ENCODE measurements around the gene EXOSC7. TPM values are rescaled to one million over a fixed set of nuclear protein-coding genes. Genes with fewer than 3 reads are reported as not detected.
A peak's percentile ranks its signal among the peaks of the same experiment; 100 is the strongest.

The EXOSC7 gene
- polyA plus RNA-seq, result 75.9 to 94.4 TPM (median 89.3 TPM) in 3 replicates
- 52.6 TPM for polyA plus RNA-seq (2011; ENCODE audit: low read depth)
- 58.5 and 64.7 TPM in 2 replicates for polyA plus RNA-seq (2011; cell fraction: cytosol; rRNA removed)
- polyA plus RNA-seq (2011; cell fraction: nucleus; rRNA removed), result 63.5 and 83.2 TPM in 2 replicates
- polyA plus RNA-seq (2012; ENCODE audit: low replicate concordance), result 77.0 and 80.2 TPM in 2 replicates
- 17.1 to 49.2 TPM (median 30.2 TPM) in 3 replicates for polyA minus RNA-seq
- polyA minus RNA-seq (2011; cell fraction: cytosol; rRNA and poly(A)+ RNA removed), result 21.9 TPM
- polyA minus RNA-seq (2011; cell fraction: nucleus; rRNA and poly(A)+ RNA removed), result 19.9 and 28.8 TPM in 2 replicates

DNA sequence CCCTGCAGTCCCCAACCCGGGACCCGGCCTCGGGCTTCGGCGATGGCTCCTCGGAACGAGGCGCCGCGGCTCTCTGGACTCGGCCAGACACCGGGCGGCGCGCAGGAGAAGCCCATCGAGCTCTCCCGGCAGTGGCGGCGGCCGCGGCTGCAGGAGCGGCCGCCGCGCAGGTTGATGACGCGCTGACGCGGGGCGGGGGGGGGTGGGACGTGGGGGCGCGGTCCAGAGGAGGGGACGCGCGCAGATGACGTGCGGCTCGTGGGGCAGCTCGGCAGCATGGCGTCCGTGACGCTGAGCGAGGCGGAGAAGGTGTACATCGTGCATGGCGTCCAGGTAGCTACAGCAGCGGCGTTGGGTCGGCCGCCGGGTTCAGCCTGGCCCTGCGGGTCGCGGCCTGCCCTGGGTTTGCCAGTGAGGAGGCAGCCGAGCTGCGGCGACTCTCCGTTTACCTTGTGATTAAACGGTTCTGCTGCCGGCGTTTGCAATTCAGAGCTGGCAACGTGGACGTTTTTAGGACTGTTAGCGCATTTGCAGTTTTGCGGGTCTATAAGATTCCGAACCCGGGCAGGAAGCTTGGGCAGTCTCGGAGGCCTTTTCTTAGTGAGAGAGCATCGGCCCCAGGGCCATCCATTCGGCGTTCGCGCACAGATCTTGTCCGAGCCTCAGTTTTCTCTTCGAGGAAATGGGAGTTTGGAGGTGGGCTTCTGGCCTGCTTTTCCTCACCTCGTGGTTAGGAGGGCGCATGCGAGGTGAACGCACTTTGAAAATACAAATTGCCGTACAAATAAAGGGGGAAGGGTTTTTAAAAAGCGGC, at the start of gene EXOSC7, which contains the start of gene ZDHHC3:
Gene EXOSC7, plus strand, starts transcription at position 243 of the 814 bp plus-strand sequence. Its CDS starts 34 bp downstream, at position 277.
Gene ZDHHC3, minus strand, starts transcription at position 173 of the 814 bp plus-strand sequence. CDS start 16,738 bp downstream, outside the sequence.
- Histone ChIP-seq H3K79me2 (ENCODE audit: control insufficient read depth, insufficient read depth, low read length) (peaks cover 95% of the 10 kb centered on the region), H3K9me1 (ENCODE audit: control insufficient read depth, extremely low read depth, insufficient read depth, low read length) (no peaks in the 10 kb centered on the region)
- TF ChIP-seq EZH2 (IDR thresholded peaks at IDR 0.05; ENCODE audit: low read length) (no peak), CTCF (optimal IDR thresholded peaks at IDR 0.05 in 1 of 3, IDR thresholded peaks at IDR 0.05 in 1 of 3, conservative IDR thresholded peaks at IDR 0.05 in 1 of 3; ENCODE audit: extremely low read depth in 1 of 3, insufficient read depth in 2 of 3, low read length in 3 of 3) (no peak)

GRCh38 chr3:44926921-44927320, 49.1 kb upstream of the EXOSC7 start:
- Histone ChIP-seq H3K4me1 (ENCODE audit: control insufficient read depth, extremely low read depth, insufficient read depth, low read length) (peaks cover 7% of the 10 kb centered on the region), H4K20me1 (ENCODE audit: control insufficient read depth, extremely low read depth, insufficient read depth, low read length) (no peaks in the 10 kb centered on the region), H2AFZ (ENCODE audit: control insufficient read depth, low read length) (no peak overlapping the region), H3K4me2 (ENCODE audit: control insufficient read depth, extremely low read depth, insufficient read depth, low read depth, low read length) (no peak overlapping the region), H3K27ac (ENCODE audit: control insufficient read depth, insufficient read depth, low read length) (no peak overlapping the region), H3K36me3 (ENCODE audit: control insufficient read depth in 2 of 2, extremely low read depth in 1 of 2, insufficient read depth in 2 of 2, low read length in 2 of 2) (peaks cover 38 to 56% of the 10 kb centered on the region in 2 experiments), H3K9me3 (ENCODE audit: control insufficient read depth, low read depth, low read length) (no peaks in the 10 kb centered on the region), H3K9ac (ENCODE audit: control insufficient read depth, extremely low read depth, insufficient read depth, low read length) (no peak overlapping the region), H3K79me2 (ENCODE audit: control insufficient read depth, insufficient read depth, low read length) (no peaks in the 10 kb centered on the region), H3K27me3 (ENCODE audit: control insufficient read depth, extremely low read depth, insufficient read depth, low read length) (no peaks in the 10 kb centered on the region), H3K9me1 (ENCODE audit: control insufficient read depth, extremely low read depth, insufficient read depth, low read length) (no peaks in the 10 kb centered on the region), H3K4me3 (ENCODE audit: control insufficient read depth in 2 of 3, extremely low read depth in 1 of 3, insufficient read depth in 2 of 3, low read depth in 1 of 3, low read length in 3 of 3) (no peak overlapping the region)
- DNase-seq (ENCODE audit: low read depth, low spot score), result no peak
- no peak for FAIRE-seq
- TF ChIP-seq EZH2 (IDR thresholded peaks at IDR 0.05; ENCODE audit: low read length), result no peak
- no peak for TF ChIP-seq CTCF (optimal IDR thresholded peaks at IDR 0.05 in 1 of 3, IDR thresholded peaks at IDR 0.05 in 1 of 3, conservative IDR thresholded peaks at IDR 0.05 in 1 of 3; ENCODE audit: extremely low read depth in 1 of 3, insufficient read depth in 2 of 3, low read length in 3 of 3)
- dilution Hi-C loops (cut with MboI; ENCODE audit: extremely low pct_ligation_motif_present, low sequenced_read_pairs), result no loop called here

More for the DNA sequence above, at the start of gene EXOSC7, which contains the start of gene ZDHHC3:
- Histone ChIP-seq H3K4me1 (ENCODE audit: control insufficient read depth, extremely low read depth, insufficient read depth, low read length) (peaks cover 49% of the 10 kb centered on the region), H4K20me1 (ENCODE audit: control insufficient read depth, extremely low read depth, insufficient read depth, low read length) (peaks cover 4% of the 10 kb centered on the region), H3K27ac (ENCODE audit: control insufficient read depth, insufficient read depth, low read length) (peak within 1 kb of the TSS; percentile 97), H3K9ac (ENCODE audit: control insufficient read depth, extremely low read depth, insufficient read depth, low read length) (peak within 1 kb of the TSS; percentile 97), H3K9me3 (ENCODE audit: control insufficient read depth, low read depth, low read length) (no peaks in the 10 kb centered on the region), H3K27me3 (ENCODE audit: control insufficient read depth, extremely low read depth, insufficient read depth, low read length) (no peaks in the 10 kb centered on the region), H2AFZ (ENCODE audit: control insufficient read depth, low read length) (peak within 1 kb of the TSS; percentile 92), H3K4me2 (ENCODE audit: control insufficient read depth, extremely low read depth, insufficient read depth, low read depth, low read length) (peak within 1 kb of the TSS; percentile 94), H3K36me3 (ENCODE audit: control insufficient read depth in 2 of 2, extremely low read depth in 1 of 2, insufficient read depth in 2 of 2, low read length in 2 of 2) (peaks cover 0 to 3% of the 10 kb centered on the region in 2 experiments), H3K4me3 (ENCODE audit: control insufficient read depth in 2 of 3, extremely low read depth in 1 of 3, insufficient read depth in 2 of 3, low read depth in 1 of 3, low read length in 3 of 3) (peak within 1 kb of the TSS; percentile 70 to 97 (median 95))
- FAIRE-seq (no peak), DNase-seq (ENCODE audit: low read depth, low spot score) (no peak)
- dilution Hi-C loops (cut with MboI; ENCODE audit: extremely low pct_ligation_motif_present, low sequenced_read_pairs), result no loop called here

Data from keratinocyte (primary cell).